GM12865 (cell line): Measurements from ENCODE around the gene FAM174B.
A peak's percentile ranks its signal among the peaks of the same experiment; 100 is the strongest.

Source experiments
- DNase-seq: peaks from one replicate; pipeline ENCODE4 v3.0.0; 2010; ENCODE audit warnings: low read depth
- H3K4me3 ChIP-seq: 2 replicates; pipeline ENCODE4 v1.5.1; 2011; ENCODE audit warnings: mild to moderate bottlenecking, low read depth, low read length, control low read depth
- TF ChIP-seq, protein P1 (sequence below): IDR thresholded peaks from 2 replicates; pipeline ENCODE4 v1.5.1; 2011; ENCODE audit warnings: low read length, control low read depth, low read depth, inconsistent platforms; ENCODE audit not compliant: insufficient read depth; ENCODE audit errors: missing control alignments

Gene FAM174B

DNA sequence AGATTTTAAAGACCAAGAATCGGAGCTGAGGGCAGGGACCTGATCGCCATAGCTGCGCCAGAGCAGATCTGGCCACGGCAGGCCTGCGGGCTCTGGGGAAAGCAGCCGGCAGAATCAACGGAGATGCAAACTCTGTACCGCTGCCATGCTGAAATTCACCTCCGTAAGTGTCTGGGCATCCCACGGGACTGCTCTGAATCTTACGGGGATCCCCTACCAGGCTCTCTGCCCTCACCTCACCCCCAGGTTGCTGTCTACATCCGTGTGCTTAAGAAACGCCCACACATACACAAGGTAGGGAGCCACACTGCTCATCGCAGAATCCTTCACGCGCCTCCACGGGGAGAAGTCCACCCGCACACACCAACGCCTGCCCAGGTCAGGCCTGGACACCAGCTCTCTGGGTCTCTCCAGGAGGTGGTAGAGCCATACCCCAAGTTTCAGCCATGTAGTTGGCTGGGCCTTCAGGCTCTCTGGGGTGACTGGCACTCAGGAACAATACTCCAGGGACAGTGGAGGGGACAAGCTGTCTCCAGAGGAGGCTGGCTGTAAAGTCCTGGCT is 33.5 kb downstream of the FAM174B start:
- H3K4me3 ChIP-seq, result peak overlapping the region; percentile 45
- DNase-seq, result peak; percentile 71
- TF ChIP-seq, protein P1, sequence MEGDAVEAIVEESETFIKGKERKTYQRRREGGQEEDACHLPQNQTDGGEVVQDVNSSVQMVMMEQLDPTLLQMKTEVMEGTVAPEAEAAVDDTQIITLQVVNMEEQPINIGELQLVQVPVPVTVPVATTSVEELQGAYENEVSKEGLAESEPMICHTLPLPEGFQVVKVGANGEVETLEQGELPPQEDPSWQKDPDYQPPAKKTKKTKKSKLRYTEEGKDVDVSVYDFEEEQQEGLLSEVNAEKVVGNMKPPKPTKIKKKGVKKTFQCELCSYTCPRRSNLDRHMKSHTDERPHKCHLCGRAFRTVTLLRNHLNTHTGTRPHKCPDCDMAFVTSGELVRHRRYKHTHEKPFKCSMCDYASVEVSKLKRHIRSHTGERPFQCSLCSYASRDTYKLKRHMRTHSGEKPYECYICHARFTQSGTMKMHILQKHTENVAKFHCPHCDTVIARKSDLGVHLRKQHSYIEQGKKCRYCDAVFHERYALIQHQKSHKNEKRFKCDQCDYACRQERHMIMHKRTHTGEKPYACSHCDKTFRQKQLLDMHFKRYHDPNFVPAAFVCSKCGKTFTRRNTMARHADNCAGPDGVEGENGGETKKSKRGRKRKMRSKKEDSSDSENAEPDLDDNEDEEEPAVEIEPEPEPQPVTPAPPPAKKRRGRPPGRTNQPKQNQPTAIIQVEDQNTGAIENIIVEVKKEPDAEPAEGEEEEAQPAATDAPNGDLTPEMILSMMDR, result no peak

DNA sequence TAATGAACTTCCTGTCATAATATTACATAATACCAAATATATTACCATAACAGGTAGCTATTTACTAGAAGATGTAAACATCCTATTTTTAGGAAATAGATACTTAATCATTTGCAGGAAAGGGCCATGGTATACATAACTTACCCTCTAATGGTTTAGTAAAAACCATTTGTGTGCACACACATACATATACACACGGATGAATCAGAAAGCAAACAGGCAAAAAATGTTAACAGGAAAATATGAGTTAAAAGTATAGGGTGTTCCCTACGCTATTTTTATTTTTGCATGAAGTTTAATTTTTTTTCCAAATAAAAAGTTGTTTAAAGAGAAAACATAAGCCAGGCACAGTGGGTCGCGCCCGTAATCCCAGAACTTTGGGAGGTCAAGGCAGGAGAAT is 34.6 kb downstream of the FAM174B start:
- H3K4me3 ChIP-seq, result peak overlapping the region; percentile 45
- DNase-seq, result no peak
- TF ChIP-seq, protein P1, result no peak

DNA sequence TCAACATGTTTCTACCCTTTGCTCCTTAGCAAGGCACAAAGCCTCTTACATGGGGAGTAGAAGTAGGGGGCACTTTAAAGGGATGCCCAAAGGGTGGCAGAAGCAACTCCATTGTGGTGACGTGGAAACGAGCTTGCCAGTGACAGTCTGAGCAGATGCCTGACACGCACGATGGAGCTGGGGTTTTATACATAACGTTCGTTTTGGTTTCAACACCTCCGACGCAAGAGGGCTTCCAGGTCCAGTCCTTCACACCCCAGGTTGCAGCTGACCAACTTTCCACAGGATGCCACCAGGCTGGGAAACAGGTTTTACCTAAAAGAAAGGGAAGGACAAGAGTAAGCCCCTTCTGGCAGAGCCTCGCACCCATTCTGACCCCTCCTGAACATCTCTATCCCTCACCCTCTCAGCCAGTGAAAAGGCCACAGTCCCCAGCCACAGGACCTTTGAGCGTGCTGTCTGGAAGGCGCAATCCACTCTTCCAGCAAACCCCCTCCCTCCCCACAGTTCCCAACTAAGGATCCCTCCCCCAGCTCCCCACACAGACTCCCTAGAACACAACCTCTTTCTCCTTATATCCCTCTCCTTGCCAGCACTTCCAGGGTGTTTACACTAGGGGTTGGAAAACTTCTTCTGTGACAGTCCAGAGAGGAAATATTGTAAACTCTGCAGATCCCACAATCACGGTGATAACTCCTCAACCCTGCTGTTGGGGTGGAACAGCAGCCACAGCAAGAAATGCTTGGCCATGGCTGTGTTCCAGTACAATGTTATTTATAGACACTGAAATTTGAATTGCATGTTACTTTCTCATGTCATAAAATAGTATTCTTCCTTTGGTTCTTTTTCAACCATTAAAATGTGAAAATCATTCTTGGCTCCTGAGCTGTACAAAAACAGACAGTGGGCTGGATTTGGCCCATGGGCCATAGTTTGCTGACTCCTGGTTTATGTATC is 36.2 kb downstream of the FAM174B start:
- TF ChIP-seq, protein P1, result no peak
- H3K4me3 ChIP-seq, result no peak overlapping the region
- DNase-seq, result no peak

DNA sequence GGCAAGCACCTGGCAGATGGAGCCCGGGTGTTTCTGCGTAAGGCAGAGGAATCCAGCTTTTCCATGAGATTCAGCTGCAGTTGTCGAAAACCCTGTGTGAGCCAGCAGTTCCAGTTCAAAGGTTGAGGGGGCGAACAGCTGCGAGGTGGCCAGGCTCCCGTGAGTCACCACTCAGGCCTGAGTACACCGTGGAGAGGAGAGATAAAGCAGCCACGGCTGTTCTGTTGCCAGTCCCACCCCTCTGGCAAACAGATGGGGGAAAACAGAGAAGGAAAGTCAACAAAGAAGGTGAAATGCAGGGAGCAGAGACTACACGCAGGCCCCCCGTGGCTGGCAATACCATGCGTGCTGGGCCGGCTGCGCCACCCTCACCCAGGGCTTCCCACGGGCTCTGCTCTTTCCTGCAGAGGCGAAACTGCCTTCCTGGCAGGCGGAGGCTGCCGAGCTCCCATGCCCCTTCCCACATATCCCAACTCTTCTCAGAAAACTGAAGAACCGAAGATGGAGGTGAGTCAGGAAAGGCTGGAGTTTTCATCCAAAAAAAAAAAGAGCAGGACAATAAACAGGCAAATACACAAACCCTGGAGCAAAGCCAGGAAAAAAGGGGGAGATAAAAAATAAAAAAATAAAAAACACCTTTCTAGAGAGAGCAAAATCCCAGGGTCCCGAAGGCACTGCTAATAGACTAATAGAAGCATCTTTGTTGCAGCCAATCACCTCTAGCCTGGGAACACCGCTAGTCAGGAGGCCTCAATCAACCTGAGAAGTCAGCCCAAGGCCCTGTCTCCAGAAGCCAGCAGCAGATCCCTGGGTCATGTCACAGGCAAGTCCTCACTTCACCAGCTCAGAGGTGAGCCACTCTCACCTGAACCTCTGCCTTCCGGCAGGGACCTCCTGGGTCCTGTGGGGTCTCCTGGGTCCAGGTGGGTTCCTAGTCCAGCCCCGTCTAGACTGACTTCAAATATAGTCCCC is 37.7 kb downstream of the FAM174B start:
- no peak for DNase-seq
- no peak overlapping the region for H3K4me3 ChIP-seq
- TF ChIP-seq, protein P1, result no peak

GRCh38 chr15:92616621-92617548 is 38.7 kb downstream of the FAM174B start:
- TF ChIP-seq, protein P1, result no peak
- H3K4me3 ChIP-seq, result no peak overlapping the region
- no peak for DNase-seq
